Left lung (tissue), 10 donors: ENCODE data around the gene TMEM43. TPM values are rescaled to one million over a fixed set of nuclear protein-coding genes. Genes with fewer than 3 reads are reported as not detected.

Experiments used
- ATAC-seq: fragments of 200-7000 bp; cut with Tn5 transposase; one replicate; pipeline ENCODE4 v1.9.1; 2020; ENCODE audit warnings: moderate library complexity
- DNase-seq, 4 donors: peaks; one replicate each; pipeline ENCODE4 v3.0.0-alpha.2; 2013 to 2020
- H3K27ac ChIP-seq, 2 donors: fragments of 200-600 bp; sonication (generic) in 1 of 2; one replicate each; pipeline versions ENCODE4 v1.5.0 to v1.8.0; 2020 to 2021
- H3K27me3 ChIP-seq, 2 donors: fragments of 200-600 bp; sonication (generic) in 1 of 2; one replicate each; pipeline versions ENCODE4 v1.5.0 to v1.8.0; 2020 to 2021
- H3K36me3 ChIP-seq, 2 donors: fragments of 200-600 bp; sonication (generic) in 1 of 2; one replicate each; pipeline versions ENCODE4 v1.5.0 to v1.8.0; 2020 to 2021
- H3K4me1 ChIP-seq, 2 donors: fragments of 200-600 bp; one replicate each; pipeline ENCODE4 v1.8.0; 2021
- H3K4me3 ChIP-seq, 2 donors: fragments of 200-600 bp; sonication (generic) in 1 of 2; one replicate each; pipeline versions ENCODE4 v1.5.0 to v1.8.0; 2020 to 2021; ENCODE audit warnings: mild to moderate bottlenecking in 1 of 2
- H3K9me3 ChIP-seq, 2 donors: fragments of 200-600 bp; sonication (generic) in 1 of 2; one replicate each; pipeline versions ENCODE4 v1.5.0 to v1.8.0; 2020 to 2021
- intact Hi-C, 2 donors: fragments of 100-400 bp; cut with DNase I; formaldehyde crosslinking; loops; one replicate each; pipeline versions ENCODE4 v1.11.2 to v1.14.2; 2022
- polyA plus RNA-seq, 6 donors: library from polyadenylated mRNA; unstranded; fragments of 120-200 nt; gene quantifications; one replicate each; pipeline ENCODE4 v1.2.1, GENCODE V29; 2013; ENCODE audit not compliant: insufficient read length in 6 of 6
- total RNA-seq, 2 donors: library from RNA; stranded (reverse); fragmentation: NEBNext Ultra II Directional; extraction: Animal tissue kit (Norgen Biotek cat#: 25700); gene quantifications; one replicate each; pipeline ENCODE4 v1.2.1, GENCODE V29; 2021
- TF ChIP-seq, protein P1 (sequence below), 2 donors: fragments of 200-600 bp; sonication (generic) in 1 of 2; IDR thresholded peaks; one replicate each; pipeline versions ENCODE4 v1.5.0 to v1.8.0; 2021; ENCODE audit warnings: antibody characterized with exemption in 2 of 2
- donor health status: DM: no; HTN: yes; CAD: no.
- donor health status: DM: no; HTN: no; CAD: no.

The TMEM43 gene
- total and polyA plus RNA-seq, 8 donors: 62.2 to 104 (median 64.3) TPM

DNA sequence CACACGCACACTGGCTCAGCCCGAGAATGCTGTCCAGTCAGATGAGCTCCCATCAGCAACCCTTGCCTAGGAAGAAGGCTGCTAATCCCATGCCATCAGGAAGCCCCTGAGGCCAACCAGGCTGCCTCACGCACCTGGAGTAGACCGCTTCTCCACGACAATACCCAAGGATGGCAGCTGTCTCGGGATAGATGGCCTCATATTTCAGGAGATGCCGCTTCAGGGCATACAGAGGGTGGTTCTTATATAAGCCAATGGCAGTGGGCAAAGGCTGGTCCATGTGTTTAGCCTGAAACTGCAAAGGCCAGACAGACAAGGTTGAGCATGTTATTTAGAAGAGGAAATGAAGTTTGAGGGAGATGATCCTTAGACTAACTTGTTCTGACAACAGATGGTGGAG lies 31.3 kb downstream of the TMEM43 start:
- intact Hi-C loops: no loop called here

DNA sequence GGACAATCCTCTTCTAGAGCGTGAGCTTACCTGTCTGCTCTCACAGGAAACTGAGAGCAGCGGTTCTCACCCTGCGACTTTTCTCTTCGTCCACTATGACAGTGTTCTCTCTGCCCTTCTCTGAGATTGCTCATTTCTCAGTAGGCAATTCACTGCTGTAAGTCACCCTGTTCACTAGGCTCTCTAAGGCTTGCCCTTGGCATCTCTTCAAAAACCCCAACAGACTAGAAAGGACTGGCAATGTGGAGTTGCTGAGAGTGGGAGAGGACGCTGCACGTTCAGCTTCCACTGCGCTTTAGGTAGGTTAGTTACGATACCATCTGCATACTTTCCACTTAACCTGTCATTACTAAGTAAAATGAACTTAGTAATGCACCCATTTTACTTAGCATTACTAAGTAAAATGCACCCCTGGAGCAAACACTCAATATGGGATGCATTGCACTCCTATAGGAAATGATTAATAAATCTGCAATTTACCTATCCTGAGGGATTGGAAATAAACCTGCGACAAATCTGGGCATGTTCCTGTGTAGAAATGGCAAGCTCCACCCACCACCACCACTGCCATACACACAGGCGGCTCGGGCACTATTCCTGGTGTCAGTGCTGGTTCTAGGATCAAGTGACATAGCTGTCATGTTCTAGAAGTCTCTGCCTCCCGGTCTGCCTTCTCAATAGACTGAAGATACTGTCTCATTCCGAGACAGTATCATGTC lies 32.1 kb downstream of the TMEM43 start:
- intact Hi-C loops: no loop called here
- DNase-seq: no peak
- ATAC-seq: no peak
- H3K4me1 ChIP-seq: no peaks in the 10 kb centered on the region
- no peaks in the 10 kb centered on the region for H3K27me3 ChIP-seq
- H3K27ac ChIP-seq: no peak overlapping the region
- peaks cover 0 to 94% of the 10 kb centered on the region in 2 donors for H3K36me3 ChIP-seq
- TF ChIP-seq, protein P1, sequence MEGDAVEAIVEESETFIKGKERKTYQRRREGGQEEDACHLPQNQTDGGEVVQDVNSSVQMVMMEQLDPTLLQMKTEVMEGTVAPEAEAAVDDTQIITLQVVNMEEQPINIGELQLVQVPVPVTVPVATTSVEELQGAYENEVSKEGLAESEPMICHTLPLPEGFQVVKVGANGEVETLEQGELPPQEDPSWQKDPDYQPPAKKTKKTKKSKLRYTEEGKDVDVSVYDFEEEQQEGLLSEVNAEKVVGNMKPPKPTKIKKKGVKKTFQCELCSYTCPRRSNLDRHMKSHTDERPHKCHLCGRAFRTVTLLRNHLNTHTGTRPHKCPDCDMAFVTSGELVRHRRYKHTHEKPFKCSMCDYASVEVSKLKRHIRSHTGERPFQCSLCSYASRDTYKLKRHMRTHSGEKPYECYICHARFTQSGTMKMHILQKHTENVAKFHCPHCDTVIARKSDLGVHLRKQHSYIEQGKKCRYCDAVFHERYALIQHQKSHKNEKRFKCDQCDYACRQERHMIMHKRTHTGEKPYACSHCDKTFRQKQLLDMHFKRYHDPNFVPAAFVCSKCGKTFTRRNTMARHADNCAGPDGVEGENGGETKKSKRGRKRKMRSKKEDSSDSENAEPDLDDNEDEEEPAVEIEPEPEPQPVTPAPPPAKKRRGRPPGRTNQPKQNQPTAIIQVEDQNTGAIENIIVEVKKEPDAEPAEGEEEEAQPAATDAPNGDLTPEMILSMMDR (IDR thresholded peaks at IDR 0.05): no peak
- no peak overlapping the region for H3K4me3 ChIP-seq
- peaks cover 0 to 12% of the 10 kb centered on the region in 2 donors for H3K9me3 ChIP-seq

More for the DNA sequence above, 31.3 kb downstream of the TMEM43 start:
- Histone ChIP-seq H3K9me3 (peaks cover 0 to 4% of the 10 kb centered on the region in 2 donors), H3K4me1 (no peaks in the 10 kb centered on the region), H3K4me3 (no peak overlapping the region), H3K27ac (no peak overlapping the region), H3K27me3 (no peaks in the 10 kb centered on the region), H3K36me3 (peaks cover 0 to 94% of the 10 kb centered on the region in 2 donors)
- ATAC-seq (no peak), DNase-seq (no peak)
- TF ChIP-seq, protein P1 (IDR thresholded peaks at IDR 0.05): no peak

DNA sequence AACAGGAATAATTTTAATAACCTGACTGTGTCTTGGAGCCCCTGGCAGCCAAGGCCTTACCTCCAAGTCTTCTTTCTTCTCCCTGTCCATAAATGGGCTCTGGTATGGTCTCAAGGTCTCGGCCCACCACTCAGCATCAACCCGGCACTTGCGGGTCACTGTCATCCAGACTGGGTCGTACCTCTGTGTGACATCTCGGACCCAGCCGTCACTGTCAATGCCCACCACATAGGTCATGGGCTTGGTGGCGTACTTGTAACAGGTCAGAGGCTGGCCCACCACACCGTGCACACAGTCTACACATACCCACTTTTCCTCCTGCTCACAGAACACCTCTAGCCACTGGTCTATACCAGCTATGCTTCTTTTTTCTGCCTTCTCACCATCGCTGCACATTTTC lies 33.1 kb downstream of the TMEM43 start:
- no peak overlapping the region for H3K27ac ChIP-seq
- intact Hi-C loops: no loop called here
- H3K9me3 ChIP-seq: peaks cover 0 to 15% of the 10 kb centered on the region in 2 donors
- no peak for ATAC-seq
- H3K36me3 ChIP-seq: peaks cover 0 to 96% of the 10 kb centered on the region in 2 donors
- DNase-seq: no peak
- TF ChIP-seq, protein P1 (IDR thresholded peaks at IDR 0.05): no peak
- no peaks in the 10 kb centered on the region for H3K27me3 ChIP-seq
- H3K4me1 ChIP-seq: no peaks in the 10 kb centered on the region
- no peak overlapping the region for H3K4me3 ChIP-seq

DNA sequence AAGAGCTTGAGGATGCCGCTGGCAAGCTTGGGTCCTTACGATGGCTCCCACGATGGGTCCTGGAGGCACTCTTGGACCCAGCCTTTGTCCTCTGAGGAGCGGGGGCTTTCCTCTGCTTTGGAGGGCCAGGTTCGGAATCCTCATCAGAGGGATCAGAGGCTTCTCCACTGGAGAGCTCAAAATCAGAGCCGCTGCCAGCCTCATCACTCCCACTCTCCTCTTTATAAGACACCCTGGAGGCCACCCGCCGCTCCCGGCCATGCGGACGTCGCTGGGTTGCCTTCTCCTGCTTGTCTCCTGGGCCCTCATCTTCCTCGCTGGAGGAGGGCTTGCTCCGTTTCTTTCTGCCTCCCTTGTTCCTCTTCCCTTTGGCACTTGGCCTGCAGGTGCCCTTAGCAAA lies 33.5 kb downstream of the TMEM43 start:
- TF ChIP-seq, protein P1 (IDR thresholded peaks at IDR 0.05): no peak
- intact Hi-C loops: no loop called here
- Histone ChIP-seq H3K27me3 (no peaks in the 10 kb centered on the region), H3K4me3 (no peak overlapping the region), H3K36me3 (peaks cover 0 to 96% of the 10 kb centered on the region in 2 donors), H3K27ac (no peak overlapping the region), H3K9me3 (peaks cover 0 to 15% of the 10 kb centered on the region in 2 donors), H3K4me1 (no peaks in the 10 kb centered on the region)
- ATAC-seq (no peak), DNase-seq (no peak)

DNA sequence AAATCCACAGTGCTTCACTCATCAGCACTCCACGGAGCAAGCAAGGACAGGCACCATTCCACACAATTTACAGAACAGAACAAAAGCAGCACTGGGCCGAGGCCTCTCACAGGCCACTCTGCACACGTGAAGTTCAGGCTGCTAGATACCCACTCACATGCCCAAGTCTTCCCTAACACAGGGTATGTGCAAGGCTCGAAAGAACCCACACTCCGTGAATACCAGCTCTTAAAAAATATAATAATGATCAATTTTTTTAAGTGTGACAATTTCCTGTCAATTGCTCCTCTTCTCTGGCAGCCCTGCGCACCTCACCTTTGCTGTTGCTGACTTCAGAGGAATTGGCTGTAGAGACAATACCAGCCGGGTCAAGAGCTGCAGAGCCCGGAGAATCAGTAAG lies 34.6 kb downstream of the TMEM43 start:
- Histone ChIP-seq H3K9me3 (peaks cover 0 to 15% of the 10 kb centered on the region in 2 donors), H3K4me1 (no peaks in the 10 kb centered on the region), H3K27ac (no peak overlapping the region), H3K4me3 (no peak overlapping the region), H3K27me3 (no peaks in the 10 kb centered on the region), H3K36me3 (peaks cover 0 to 99% of the 10 kb centered on the region in 2 donors)
- DNase-seq (no peak), ATAC-seq (no peak)
- intact Hi-C loops: no loop called here
- TF ChIP-seq, protein P1 (IDR thresholded peaks at IDR 0.05): no peak
